Measurements from ENCODE around the gene MFAP5. TPM values are rescaled to one million over a fixed set of nuclear protein-coding genes. Genes with fewer than 3 reads are reported as not detected.

MFAP5 gene
- total RNA-seq, 1 experiment from 2014 or later = not detected

DNA sequence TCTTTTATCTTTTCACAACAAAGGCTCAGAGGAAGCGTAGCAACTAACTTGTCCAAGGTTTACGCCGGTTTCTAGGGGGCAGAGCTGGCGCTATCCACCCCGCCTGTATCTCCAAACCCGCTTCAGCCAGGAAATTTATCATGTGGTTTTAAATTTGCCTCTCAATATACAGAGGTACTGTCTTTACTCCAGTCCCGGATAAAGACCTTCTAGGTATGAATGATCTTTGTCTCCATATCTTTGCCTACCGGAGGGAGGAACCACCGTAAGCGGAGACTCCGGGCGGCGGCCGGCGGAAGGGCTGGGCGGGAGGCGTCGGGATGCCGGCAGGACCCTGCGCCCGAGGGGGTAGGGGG, 34.5 kb upstream of the MFAP5 start:
- H3K9me3 Mint-ChIP-seq (ENCODE audit: low read depth, unreplicated experiment) = no peaks in the 10 kb centered on the region
- CTCF ChIA-PET = no interaction called here
- no peaks in the 10 kb centered on the region for H3K27me3 Mint-ChIP-seq (ENCODE audit: unreplicated experiment)
- intact Hi-C loops (cut with micrococcal nuclease; ENCODE audit: unreplicated experiment) = no loop called here
- H3K4me1 Mint-ChIP-seq (ENCODE audit: low read depth, unreplicated experiment) = peaks cover 26% of the 10 kb centered on the region
- DNase-seq = no peak
- BruUV-seq (replicated peaks) = TSS peak; percentile 78
- peaks cover 28% of the 10 kb centered on the region for H3K36me3 Mint-ChIP-seq (ENCODE audit: insufficient read depth, unreplicated experiment)
- peak overlapping the region; percentile 97 for H3K4me3 Mint-ChIP-seq (ENCODE audit: low read depth, unreplicated experiment)
- TF ChIP-seq CTCF (IDR thresholded peaks at IDR 0.05; ENCODE audit: unreplicated experiment) = no peak
- H3K27ac Mint-ChIP-seq (ENCODE audit: unreplicated experiment) = peak overlapping the region; percentile 60

- Mint-ChIP-seq H3K36me3 (ENCODE audit: insufficient read depth, unreplicated experiment) (peaks cover 28% of the 10 kb centered on the region), H3K9me3 (ENCODE audit: low read depth, unreplicated experiment) (no peaks in the 10 kb centered on the region), H3K27me3 (ENCODE audit: unreplicated experiment) (no peaks in the 10 kb centered on the region), H3K4me3 (ENCODE audit: low read depth, unreplicated experiment) (peak overlapping the region; percentile 97), H3K27ac (ENCODE audit: unreplicated experiment) (peak overlapping the region; percentile 60), H3K4me1 (ENCODE audit: low read depth, unreplicated experiment) (peaks cover 26% of the 10 kb centered on the region)
- no peak for TF ChIP-seq CTCF (IDR thresholded peaks at IDR 0.05; ENCODE audit: unreplicated experiment)
- BruUV-seq (replicated peaks) = no TSS peak
- no peak for DNase-seq
- intact Hi-C loops (cut with micrococcal nuclease; ENCODE audit: unreplicated experiment) = no loop called here
- CTCF ChIA-PET = no interaction called here
Measured at GRCh38 chr12:8696442-8697090, 33.9 kb upstream of the MFAP5 start.

- intact Hi-C loops (cut with micrococcal nuclease; ENCODE audit: unreplicated experiment) = no loop called here
- no peaks in the 10 kb centered on the region for H3K9me3 Mint-ChIP-seq (ENCODE audit: low read depth, unreplicated experiment)
- DNase-seq = no peak
- peaks cover 28% of the 10 kb centered on the region for H3K36me3 Mint-ChIP-seq (ENCODE audit: insufficient read depth, unreplicated experiment)
- no peak overlapping the region for H3K27ac Mint-ChIP-seq (ENCODE audit: unreplicated experiment)
- TF ChIP-seq CTCF (IDR thresholded peaks at IDR 0.05; ENCODE audit: unreplicated experiment) = no peak
- H3K4me3 Mint-ChIP-seq (ENCODE audit: low read depth, unreplicated experiment) = no peak overlapping the region
- H3K27me3 Mint-ChIP-seq (ENCODE audit: unreplicated experiment) = no peaks in the 10 kb centered on the region
- H3K4me1 Mint-ChIP-seq (ENCODE audit: low read depth, unreplicated experiment) = peaks cover 19% of the 10 kb centered on the region
- no TSS peak for BruUV-seq (replicated peaks)
- CTCF ChIA-PET = no interaction called here
Measured at GRCh38 chr12:8695116-8695515, 32.5 kb upstream of the MFAP5 start.

DNA sequence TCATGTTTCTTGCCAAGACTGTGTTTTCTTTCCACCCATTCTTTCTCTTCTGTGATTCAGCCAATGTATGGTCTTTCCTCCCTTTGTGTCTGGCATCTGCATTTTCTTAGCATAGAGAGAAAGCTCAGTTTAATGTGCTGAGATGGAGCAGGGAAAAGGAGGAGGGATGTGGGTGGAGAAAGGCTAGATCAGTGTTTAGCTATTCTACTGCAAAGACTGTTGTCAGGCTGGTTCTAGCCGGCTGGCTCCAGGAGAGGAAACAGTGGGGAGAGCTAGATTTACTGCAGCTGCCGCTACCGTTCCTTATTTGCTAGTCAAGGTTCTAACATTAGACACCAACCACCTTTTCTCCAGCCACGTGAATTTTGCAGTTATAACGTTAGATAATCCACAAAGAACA, 29.9 kb upstream of the MFAP5 start:
- CTCF ChIA-PET = interaction anchor here (0.8 kb wide), 1 partner anchor 308 kb away, joined by 3 read pairs; no protein-coding TSS in a partner anchor
- intact Hi-C loops (cut with micrococcal nuclease; ENCODE audit: unreplicated experiment) = no loop called here
- no peak for TF ChIP-seq CTCF (IDR thresholded peaks at IDR 0.05; ENCODE audit: unreplicated experiment)
- Mint-ChIP-seq H3K27me3 (ENCODE audit: unreplicated experiment) (no peaks in the 10 kb centered on the region), H3K27ac (ENCODE audit: unreplicated experiment) (no peak overlapping the region), H3K9me3 (ENCODE audit: low read depth, unreplicated experiment) (no peaks in the 10 kb centered on the region), H3K4me1 (ENCODE audit: low read depth, unreplicated experiment) (peaks cover 10% of the 10 kb centered on the region), H3K36me3 (ENCODE audit: insufficient read depth, unreplicated experiment) (peaks cover 12% of the 10 kb centered on the region), H3K4me3 (ENCODE audit: low read depth, unreplicated experiment) (no peak overlapping the region)
- BruUV-seq (replicated peaks) = no TSS peak
- no peak for DNase-seq
